Naive B cell (primary cell): ENCODE measurements around the gene SLC25A38. TPM values are rescaled to one million over a fixed set of nuclear protein-coding genes. Genes with fewer than 3 reads are reported as not detected.
"Not testable (repeated sequence)": the region's sequence is repeated elsewhere in the genome, so short reads cannot be mapped to it uniquely, and the experiment has no call there.

Experiments
- ATAC-seq, 2 donors: fragments of 150-1000 bp; cut with Tn5 transposase; 2 replicates each; pipeline ENCODE4 v1.10.0; 2021; ENCODE audit warnings: low read depth in 2 of 2, mild to moderate bottlenecking in 2 of 2, moderate library complexity in 2 of 2
- DNase-seq: peaks from one replicate; pipeline ENCODE4 v3.0.0; 2022
- H3K27ac Mint-ChIP-seq, 6 donors: one replicate each; pipeline ENCODE4 v1.8.0; 2020 to 2022; ENCODE audit warnings: mild to moderate bottlenecking in 6 of 6, mixed read lengths in 6 of 6, moderate library complexity in 5 of 6, inconsistent platforms in 2 of 6
- H3K27me3 Mint-ChIP-seq, 3 donors: one replicate each; pipeline ENCODE4 v1.8.0; 2021 to 2022; ENCODE audit warnings: mixed read lengths in 3 of 3, mild to moderate bottlenecking in 1 of 3
- H3K36me3 Mint-ChIP-seq, 2 donors: one replicate each; pipeline ENCODE4 v1.8.0; 2020 to 2022; ENCODE audit warnings: mixed read lengths in 2 of 2, inconsistent platforms in 1 of 2, mild to moderate bottlenecking in 1 of 2
- H3K4me1 Mint-ChIP-seq, 3 donors: one replicate each; pipeline ENCODE4 v1.8.0; 2020 to 2022; ENCODE audit warnings: mixed read lengths in 3 of 3, inconsistent platforms in 1 of 3, mild to moderate bottlenecking in 1 of 3, moderate library complexity in 1 of 3
- H3K4me3 Mint-ChIP-seq, 8 donors: one replicate each; pipeline ENCODE4 v1.8.0; 2020 to 2022; ENCODE audit warnings: mild to moderate bottlenecking in 8 of 8, mixed read lengths in 8 of 8, moderate library complexity in 8 of 8, inconsistent platforms in 2 of 8
- H3K9me3 Mint-ChIP-seq, 7 donors: one replicate each; pipeline ENCODE4 v1.8.0; 2020 to 2022; ENCODE audit warnings: mixed read lengths in 7 of 7, mild to moderate bottlenecking in 5 of 7, inconsistent platforms in 2 of 7, moderate library complexity in 1 of 7
- polyA plus RNA-seq, 6 donors: library from polyadenylated mRNA; unstranded; fragments of 300-500 nt; fragmentation: Illumina TruSeq; gene quantifications; one replicate each; pipeline ENCODE4 v1.2.3, GENCODE V29; 2021; ENCODE audit warnings: low read depth in 6 of 6

Gene SLC25A38
- polyA plus RNA-seq, 6 donors from 2014 or later: 44.4 to 70.4 (median 56.5) TPM

DNA sequence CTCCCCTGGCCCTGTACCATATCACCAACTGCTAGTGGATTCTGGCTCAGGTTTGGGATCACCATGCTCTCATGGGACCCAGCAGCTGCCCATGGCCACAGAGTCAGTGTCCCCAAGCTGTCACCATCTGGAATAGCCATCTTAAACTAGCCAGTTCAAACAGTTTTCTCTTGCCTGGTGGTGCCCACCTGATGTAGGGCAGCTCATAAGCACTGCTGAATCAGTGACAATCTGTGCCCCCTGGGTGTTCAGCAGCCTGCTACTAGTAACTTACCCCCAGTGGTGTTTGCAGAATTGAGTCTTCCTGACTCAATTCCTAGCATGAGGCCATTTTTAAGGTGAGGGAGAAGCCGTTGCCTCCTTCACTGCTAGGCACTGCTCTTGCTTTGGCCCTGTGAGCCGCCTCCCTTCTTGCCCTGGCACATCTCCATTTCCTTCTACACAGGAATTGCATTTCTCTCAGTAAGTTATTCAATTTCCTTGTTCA is 31.3 kb downstream of the SLC25A38 start:
- peak overlapping the region in 4 of 6 donors; percentile 39 to 80 (median 62) for H3K27ac Mint-ChIP-seq
- no peak for DNase-seq
- no peaks in the 10 kb centered on the region for H3K27me3 Mint-ChIP-seq
- H3K4me1 Mint-ChIP-seq: peaks cover 15 to 31% (median 29%) of the 10 kb centered on the region in 3 donors
- no peaks in the 10 kb centered on the region for H3K9me3 Mint-ChIP-seq
- H3K36me3 Mint-ChIP-seq: peaks cover 8 to 15% of the 10 kb centered on the region in 2 donors
- ATAC-seq: no peak
- peak overlapping the region in 1 of 8 donors; percentile 63 for H3K4me3 Mint-ChIP-seq

DNA sequence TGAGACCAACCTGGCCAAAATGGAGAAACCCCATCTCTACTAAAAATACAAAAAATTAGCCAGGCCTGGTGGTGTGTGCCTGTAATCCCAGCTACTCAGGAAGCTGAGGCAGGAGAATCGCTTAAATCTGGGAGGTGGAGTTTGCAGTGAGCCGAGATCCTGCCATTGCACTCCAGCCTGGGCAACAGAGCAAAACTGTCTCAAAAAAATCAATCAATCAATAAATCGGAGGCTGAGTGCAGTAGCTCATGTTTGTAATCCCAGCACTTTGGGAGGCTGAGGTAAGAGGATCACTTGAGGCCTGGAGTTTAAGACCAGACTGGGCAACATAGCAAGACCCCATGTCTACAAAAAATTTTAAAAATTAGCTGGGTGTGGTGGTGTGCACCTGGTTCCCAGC is 32.1 kb downstream of the SLC25A38 start:
- H3K9me3 Mint-ChIP-seq, ATAC-seq, H3K27me3 Mint-ChIP-seq, DNase-seq: not testable (repeated sequence)
- Mint-ChIP-seq H3K4me1 (peaks cover 11 to 25% (median 22%) of the 10 kb centered on the region in 3 donors), H3K36me3 (peaks cover 9 to 16% of the 10 kb centered on the region in 2 donors), H3K27ac (peak overlapping the region in 2 of 6 donors; percentile 8 to 38), H3K4me3 (peak overlapping the region in 1 of 8 donors; percentile 63)

GRCh38 chr3:39415983-39416382 is 32.8 kb downstream of the SLC25A38 start:
- Mint-ChIP-seq H3K27me3 (no peaks in the 10 kb centered on the region), H3K9me3 (no peaks in the 10 kb centered on the region), H3K27ac (peak overlapping the region in 2 of 6 donors; percentile 15 to 90), H3K36me3 (peaks cover 15 to 23% of the 10 kb centered on the region in 2 donors), H3K4me3 (no peak overlapping the region), H3K4me1 (peaks cover 8 to 20% (median 19%) of the 10 kb centered on the region in 3 donors)
- DNase-seq (no peak), ATAC-seq (no peak)

GRCh38 chr3:39416998-39417397 is 33.8 kb downstream of the SLC25A38 start:
- Mint-ChIP-seq H3K4me1 (peaks cover 3 to 14% (median 11%) of the 10 kb centered on the region in 3 donors), H3K27ac (peak overlapping the region in 1 of 6 donors; percentile 14), H3K36me3 (peaks cover 13 to 25% of the 10 kb centered on the region in 2 donors)
- not testable (repeated sequence) for H3K4me3 Mint-ChIP-seq, ATAC-seq, H3K9me3 Mint-ChIP-seq, H3K27me3 Mint-ChIP-seq, DNase-seq

DNA sequence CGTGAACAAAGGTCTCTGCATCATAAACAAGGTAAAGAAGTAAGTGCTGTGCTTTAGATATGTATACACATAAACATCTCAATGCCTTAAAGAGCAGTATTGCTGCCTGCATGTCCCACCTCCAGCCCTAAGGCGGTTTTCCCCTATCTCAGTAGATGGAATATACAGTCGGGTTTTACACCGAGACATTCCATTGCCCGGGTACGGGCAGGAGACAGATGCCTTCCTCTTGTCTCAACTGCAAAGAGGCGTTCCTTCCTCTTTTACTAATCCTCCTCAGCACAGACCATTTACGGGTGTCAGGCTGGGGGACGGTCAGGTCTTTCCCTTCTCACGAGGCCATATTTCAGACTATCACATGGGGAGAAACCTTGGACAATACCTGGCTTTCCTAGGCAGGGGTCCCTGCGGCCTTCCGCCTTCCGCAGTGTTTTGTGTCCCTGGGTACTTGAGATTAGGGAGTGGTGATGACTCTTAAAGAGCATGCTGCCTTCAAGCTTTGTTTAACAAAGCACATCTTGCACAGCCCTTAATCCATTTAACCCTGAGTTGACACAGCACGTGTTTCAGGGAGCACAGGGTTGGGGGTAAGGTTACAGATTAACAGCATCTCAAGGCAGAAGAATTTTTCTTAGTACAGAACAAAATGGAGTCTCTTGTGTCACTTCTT is 35.5 kb downstream of the SLC25A38 start:
- H3K4me3 Mint-ChIP-seq, ATAC-seq, H3K27me3 Mint-ChIP-seq, H3K9me3 Mint-ChIP-seq, DNase-seq: not testable (repeated sequence)
- Mint-ChIP-seq H3K4me1 (peaks cover 3 to 14% (median 11%) of the 10 kb centered on the region in 3 donors), H3K27ac (peak overlapping the region in 2 of 6 donors; percentile 73 to 76), H3K36me3 (peaks cover 13 to 21% of the 10 kb centered on the region in 2 donors)

- ATAC-seq: no peak
- peaks cover 3 to 14% (median 11%) of the 10 kb centered on the region in 3 donors for H3K4me1 Mint-ChIP-seq
- H3K27ac Mint-ChIP-seq: no peak overlapping the region
- H3K36me3 Mint-ChIP-seq: peaks cover 13 to 17% of the 10 kb centered on the region in 2 donors
- no peak for DNase-seq
- H3K4me3 Mint-ChIP-seq: no peak overlapping the region
- H3K9me3 Mint-ChIP-seq: no peaks in the 10 kb centered on the region
- no peaks in the 10 kb centered on the region for H3K27me3 Mint-ChIP-seq
Measured at GRCh38 chr3:39419742-39420315, 36.7 kb downstream of the SLC25A38 start.

DNA sequence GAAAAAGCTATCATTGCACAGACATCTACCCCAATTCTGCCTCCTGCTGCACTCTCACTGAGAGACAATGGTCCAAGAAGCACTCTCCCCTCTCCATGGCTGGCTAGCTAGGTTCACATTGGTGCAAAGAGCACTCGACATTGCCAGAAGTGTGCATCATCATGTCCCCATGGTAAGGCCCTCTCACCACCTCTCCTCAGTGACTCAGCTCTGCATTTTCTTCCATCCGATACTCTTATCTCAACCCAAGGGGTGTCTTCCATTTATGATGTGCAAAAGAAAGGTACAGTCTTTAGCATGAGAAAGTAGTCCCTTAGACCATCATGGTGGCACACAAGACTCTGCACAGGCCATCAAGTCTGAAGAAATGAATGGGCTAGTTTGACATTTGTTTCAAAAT is 37.4 kb downstream of the SLC25A38 start:
- no peak for DNase-seq
- no peak overlapping the region for H3K27ac Mint-ChIP-seq
- no peak overlapping the region for H3K4me3 Mint-ChIP-seq
- no peak for ATAC-seq
- no peaks in the 10 kb centered on the region for H3K27me3 Mint-ChIP-seq
- H3K36me3 Mint-ChIP-seq: peaks cover 13 to 17% of the 10 kb centered on the region in 2 donors
- H3K4me1 Mint-ChIP-seq: peaks cover 3 to 14% (median 11%) of the 10 kb centered on the region in 3 donors
- H3K9me3 Mint-ChIP-seq: no peaks in the 10 kb centered on the region

DNA sequence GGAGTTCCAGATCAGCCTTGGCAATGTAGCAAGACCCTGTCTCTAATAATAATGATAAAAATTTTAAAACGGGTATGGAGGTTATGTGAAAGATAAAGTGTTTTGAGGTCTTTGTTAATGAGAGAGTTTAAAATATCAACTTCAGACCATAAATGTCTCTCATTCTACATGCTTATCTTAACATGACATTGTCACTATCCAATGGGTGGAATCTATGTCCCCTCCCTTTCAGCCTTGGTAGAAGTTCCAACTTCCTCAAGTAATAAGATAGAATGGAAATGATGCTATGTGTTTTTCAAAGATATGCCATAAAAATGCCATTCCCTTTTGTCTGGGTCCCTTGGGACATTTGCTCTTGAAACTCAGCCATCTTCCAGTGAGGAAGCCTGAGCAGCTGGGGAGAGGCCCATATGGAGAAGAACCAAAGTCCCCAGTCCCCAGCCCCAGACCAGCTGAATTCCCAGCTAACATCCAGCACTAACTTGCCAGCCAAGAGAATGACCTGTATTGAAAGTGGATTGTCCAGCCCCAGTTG is 40.3 kb downstream of the SLC25A38 start:
- Mint-ChIP-seq H3K36me3 (peaks cover 13 to 17% of the 10 kb centered on the region in 2 donors), H3K27ac (no peak overlapping the region), H3K4me1 (peaks cover 0 to 4% (median 2%) of the 10 kb centered on the region in 3 donors), H3K27me3 (no peaks in the 10 kb centered on the region), H3K9me3 (no peaks in the 10 kb centered on the region), H3K4me3 (no peak overlapping the region)
- ATAC-seq: no peak
- no peak for DNase-seq

GRCh38 chr3:39426312-39426711 is 43.1 kb downstream of the SLC25A38 start:
- DNase-seq (no peak), ATAC-seq (no peak)
- Mint-ChIP-seq H3K27me3 (peaks cover 4 to 20% (median 20%) of the 10 kb centered on the region in 3 donors), H3K36me3 (peaks cover 6 to 9% of the 10 kb centered on the region in 2 donors), H3K4me3 (no peak overlapping the region), H3K27ac (no peak overlapping the region), H3K9me3 (no peaks in the 10 kb centered on the region), H3K4me1 (no peaks in the 10 kb centered on the region)

- H3K9me3 Mint-ChIP-seq: no peaks in the 10 kb centered on the region
Measured at GRCh38 chr3:39427506-39427905, 44.3 kb downstream of the SLC25A38 start.

DNA sequence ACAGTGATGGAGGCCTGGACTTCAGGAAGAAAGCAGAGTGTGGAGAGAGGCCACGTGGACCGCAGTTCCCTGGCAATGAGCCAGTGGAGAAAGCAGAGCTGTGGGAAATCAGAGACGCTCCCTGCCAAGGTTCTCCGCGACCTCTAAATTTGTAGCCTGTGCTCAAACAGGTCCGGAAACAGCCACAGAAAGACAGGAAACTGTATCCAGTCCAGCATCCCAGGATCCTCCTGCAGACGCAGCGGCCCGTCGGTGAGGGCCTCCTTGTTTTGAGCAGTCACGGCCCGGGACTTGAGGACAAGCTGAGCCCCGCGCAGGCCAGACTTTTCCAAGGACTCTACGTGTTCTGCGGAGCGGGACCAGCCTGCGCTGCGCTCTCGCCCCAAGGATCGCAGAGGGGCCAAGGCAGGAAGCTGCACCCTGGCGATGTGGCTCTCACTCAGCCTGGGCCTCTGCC is 45.6 kb downstream of the SLC25A38 start:
- Mint-ChIP-seq H3K4me1 (no peaks in the 10 kb centered on the region), H3K4me3 (no peak overlapping the region), H3K9me3 (no peaks in the 10 kb centered on the region), H3K27me3 (peaks cover 4 to 20% (median 20%) of the 10 kb centered on the region in 3 donors), H3K36me3 (peaks cover 0 to 6% of the 10 kb centered on the region in 2 donors), H3K27ac (no peak overlapping the region)
- ATAC-seq (no peak), DNase-seq (no peak)

More at GRCh38 chr3:39427506-39427905, 44.3 kb downstream of the SLC25A38 start:
- Mint-ChIP-seq H3K4me1 (no peaks in the 10 kb centered on the region), H3K36me3 (peaks cover 0 to 6% of the 10 kb centered on the region in 2 donors), H3K4me3 (peak overlapping the region in 1 of 8 donors; percentile 9), H3K27ac (no peak overlapping the region), H3K27me3 (peaks cover 4 to 20% (median 20%) of the 10 kb centered on the region in 3 donors)
- no peak for ATAC-seq
- no peak for DNase-seq

DNA sequence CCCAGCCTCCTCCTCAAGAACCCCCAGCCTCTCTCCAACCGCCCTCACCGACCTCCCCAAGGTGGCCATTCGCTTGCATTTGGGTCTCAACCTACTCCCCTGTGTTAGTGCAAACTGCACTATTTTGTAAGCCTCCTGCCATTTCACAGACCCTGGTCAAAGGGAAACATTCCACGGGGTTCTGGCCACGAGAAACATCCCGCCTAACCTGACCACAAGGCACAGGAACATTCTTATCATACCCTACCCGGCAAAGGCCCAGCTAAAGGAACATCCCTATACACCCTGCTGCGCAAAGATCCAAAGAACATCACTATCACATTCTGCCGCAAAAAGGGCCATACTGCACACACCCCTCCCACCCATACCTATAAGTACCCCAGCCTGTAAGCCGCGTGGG is 46.3 kb downstream of the SLC25A38 start:
- DNase-seq (no peak), ATAC-seq (no peak)
- Mint-ChIP-seq H3K27me3 (peaks cover 4 to 20% (median 20%) of the 10 kb centered on the region in 3 donors), H3K4me3 (no peak overlapping the region), H3K36me3 (peaks cover 0 to 6% of the 10 kb centered on the region in 2 donors), H3K27ac (no peak overlapping the region), H3K9me3 (no peaks in the 10 kb centered on the region), H3K4me1 (no peaks in the 10 kb centered on the region)

DNA sequence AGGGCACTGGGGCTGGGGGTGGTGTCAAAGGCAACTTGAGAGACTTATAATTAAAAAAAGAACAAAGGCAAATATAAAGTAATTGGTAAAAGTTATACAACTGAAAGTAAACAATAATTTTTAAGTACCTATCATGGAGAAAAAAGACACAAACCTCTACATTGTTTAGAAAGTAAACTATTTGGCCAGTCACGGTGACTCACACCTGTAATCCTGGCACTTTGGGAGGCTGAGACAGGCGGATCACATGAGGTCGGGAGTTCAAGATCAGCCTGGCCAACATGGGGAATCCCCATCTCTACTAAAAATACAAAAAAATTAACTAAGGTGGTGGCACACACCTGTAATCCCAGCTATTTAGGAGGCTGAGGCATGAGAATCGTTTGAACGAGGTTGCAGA is 49.2 kb downstream of the SLC25A38 start:
- peaks cover 0 to 6% of the 10 kb centered on the region in 2 donors for H3K36me3 Mint-ChIP-seq
- no peaks in the 10 kb centered on the region for H3K9me3 Mint-ChIP-seq
- peak overlapping the region in 2 of 6 donors; percentile 4 to 64 for H3K27ac Mint-ChIP-seq
- ATAC-seq (no peak), DNase-seq (no peak)
- no peak overlapping the region for H3K4me3 Mint-ChIP-seq
- peaks cover 0 to 5% (median 0%) of the 10 kb centered on the region in 3 donors for H3K4me1 Mint-ChIP-seq
- peaks cover 4 to 27% (median 20%) of the 10 kb centered on the region in 3 donors for H3K27me3 Mint-ChIP-seq
